ENCODE data around the gene ISCU.

Gene ISCU

DNA sequence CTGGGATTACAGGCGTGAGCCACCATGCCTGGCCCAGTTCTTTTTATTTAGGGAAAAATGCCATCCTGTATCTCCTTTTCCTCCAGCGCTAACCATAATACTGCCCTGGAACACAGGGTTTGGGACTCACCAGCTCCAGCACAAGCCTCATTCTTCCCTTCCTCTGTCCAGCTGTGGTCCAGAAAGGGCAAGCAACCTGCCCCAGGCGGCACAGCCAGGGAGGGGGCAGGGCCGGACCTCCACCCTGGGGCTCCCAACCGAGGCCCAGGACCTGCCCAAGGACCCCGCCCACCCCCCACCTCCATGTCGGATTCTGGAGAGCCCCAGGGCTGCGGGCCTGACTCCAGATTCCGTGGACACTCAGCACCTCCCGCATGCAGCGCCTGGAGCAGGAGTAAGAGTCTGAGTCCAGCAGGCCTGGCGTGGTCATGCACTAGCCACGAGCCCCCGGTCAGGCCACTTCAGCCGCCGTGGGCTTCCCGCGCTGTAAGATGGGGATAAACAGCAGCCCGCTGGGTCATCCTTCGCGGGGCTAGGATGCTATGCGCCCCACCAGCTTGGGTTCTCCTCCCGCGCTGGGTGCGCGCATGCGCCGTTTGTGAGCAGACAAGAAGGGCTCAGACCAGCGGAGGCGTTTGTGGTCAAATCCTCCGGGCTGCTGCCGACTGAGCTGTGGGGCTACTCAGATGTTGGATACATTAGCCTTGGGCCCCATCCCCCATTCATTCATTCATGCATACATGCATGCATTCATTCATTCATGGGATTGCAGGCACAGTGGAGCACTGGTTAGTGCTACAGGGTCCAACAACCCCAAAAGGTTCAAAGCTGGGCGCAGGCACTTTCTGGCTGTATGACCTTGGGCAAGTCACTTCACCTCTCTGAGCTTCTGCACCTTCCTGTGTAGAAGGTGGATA, 19.2 kb downstream of the ISCU start:
- no peak for DNase-seq (ENCODE audit: low read depth)
- TF ChIP-seq, protein P1, sequence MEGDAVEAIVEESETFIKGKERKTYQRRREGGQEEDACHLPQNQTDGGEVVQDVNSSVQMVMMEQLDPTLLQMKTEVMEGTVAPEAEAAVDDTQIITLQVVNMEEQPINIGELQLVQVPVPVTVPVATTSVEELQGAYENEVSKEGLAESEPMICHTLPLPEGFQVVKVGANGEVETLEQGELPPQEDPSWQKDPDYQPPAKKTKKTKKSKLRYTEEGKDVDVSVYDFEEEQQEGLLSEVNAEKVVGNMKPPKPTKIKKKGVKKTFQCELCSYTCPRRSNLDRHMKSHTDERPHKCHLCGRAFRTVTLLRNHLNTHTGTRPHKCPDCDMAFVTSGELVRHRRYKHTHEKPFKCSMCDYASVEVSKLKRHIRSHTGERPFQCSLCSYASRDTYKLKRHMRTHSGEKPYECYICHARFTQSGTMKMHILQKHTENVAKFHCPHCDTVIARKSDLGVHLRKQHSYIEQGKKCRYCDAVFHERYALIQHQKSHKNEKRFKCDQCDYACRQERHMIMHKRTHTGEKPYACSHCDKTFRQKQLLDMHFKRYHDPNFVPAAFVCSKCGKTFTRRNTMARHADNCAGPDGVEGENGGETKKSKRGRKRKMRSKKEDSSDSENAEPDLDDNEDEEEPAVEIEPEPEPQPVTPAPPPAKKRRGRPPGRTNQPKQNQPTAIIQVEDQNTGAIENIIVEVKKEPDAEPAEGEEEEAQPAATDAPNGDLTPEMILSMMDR (IDR thresholded peaks at IDR 0.05; ENCODE audit: insufficient read depth, low read depth, low read length, missing control alignments) = no peak
- no peak overlapping the region for H3K4me3 ChIP-seq (ENCODE audit: low read depth, low read length)

DNA sequence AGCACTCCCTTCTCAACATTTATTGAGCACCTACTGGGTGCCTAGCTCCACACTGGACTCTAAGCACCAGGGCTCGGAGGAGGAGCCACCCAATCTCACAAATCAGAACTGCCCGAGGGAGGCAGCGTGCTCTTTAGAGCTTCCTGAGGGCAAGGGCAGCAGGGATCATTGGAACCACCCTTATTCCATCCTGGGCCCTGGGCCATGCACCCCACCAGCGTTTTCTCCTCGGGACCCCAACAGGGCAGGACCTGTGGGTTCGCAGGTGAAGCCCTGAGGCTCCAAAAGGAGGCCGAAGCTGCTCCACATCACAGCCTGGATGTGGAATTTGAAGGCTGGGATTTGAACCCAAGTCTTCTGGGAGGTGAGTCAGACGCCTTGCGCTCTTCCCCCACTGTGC, 20.1 kb downstream of the ISCU start:
- no peak overlapping the region for H3K4me3 ChIP-seq (ENCODE audit: low read depth, low read length)
- TF ChIP-seq, protein P1 (IDR thresholded peaks at IDR 0.05; ENCODE audit: insufficient read depth, low read depth, low read length, missing control alignments) = no peak
- no peak for DNase-seq (ENCODE audit: low read depth)

DNA sequence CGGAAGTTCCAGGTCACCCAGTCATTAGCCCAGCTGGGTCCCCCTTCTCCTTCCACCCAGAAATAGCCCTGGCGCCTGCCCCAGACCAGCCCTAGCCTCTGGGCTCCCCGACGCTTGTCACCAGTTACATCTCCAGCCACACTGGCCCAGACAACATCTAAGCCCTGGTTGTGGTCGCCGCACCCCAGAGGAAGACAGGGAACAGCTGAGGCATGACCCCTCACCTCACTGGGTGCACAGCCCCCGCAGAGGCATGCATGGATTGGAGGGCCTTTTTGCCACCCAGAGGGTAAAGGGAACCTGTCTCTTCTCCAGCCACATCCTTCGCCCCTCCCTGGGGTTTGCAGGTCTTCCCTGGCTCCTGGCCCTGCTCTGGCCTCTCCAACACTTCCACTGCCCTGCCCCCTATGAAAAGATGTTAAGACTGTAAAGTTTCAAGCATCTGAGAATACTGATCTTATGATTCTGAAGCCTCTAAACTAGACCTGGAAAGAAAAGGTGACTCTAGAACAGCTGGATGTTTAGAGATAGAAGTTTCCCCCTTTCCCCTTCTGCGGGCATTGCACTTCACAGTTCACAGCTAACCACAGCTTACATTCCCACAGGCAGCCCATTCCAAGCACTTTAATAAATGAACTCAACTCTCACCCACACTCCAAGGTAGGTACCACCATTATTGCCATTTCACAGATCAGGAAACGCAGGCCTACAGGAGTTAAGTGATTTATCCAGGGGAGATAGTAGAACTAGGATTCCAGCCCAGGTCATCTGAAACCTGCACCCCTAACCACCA, 20.8 kb downstream of the ISCU start:
- no peak overlapping the region for H3K4me3 ChIP-seq (ENCODE audit: low read depth, low read length)
- DNase-seq (ENCODE audit: low read depth) = no peak
- TF ChIP-seq, protein P1 (IDR thresholded peaks at IDR 0.05; ENCODE audit: insufficient read depth, low read depth, low read length, missing control alignments) = no peak

DNA sequence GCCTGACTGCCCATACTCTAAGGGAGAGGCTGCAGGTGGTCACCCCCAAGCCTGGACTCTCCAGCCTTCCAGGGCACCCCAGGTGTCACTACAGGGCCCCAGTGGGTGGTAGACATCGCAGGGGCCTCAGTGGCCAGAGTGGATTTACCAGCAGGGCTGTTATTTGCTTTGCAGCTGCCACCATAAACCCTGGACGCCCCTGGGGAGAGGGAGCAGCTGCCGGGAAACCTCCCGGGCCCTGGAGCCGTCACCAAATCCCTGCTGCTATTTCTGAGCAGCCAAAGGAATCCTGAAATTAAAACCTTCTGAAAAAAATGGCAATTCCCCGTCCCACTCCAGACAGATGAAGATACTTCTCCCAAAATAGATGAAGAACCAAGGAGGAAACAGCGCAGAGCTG, 21.6 kb downstream of the ISCU start:
- no peak overlapping the region for H3K4me3 ChIP-seq (ENCODE audit: low read depth, low read length)
- DNase-seq (ENCODE audit: low read depth) = no peak
- TF ChIP-seq, protein P1 (IDR thresholded peaks at IDR 0.05; ENCODE audit: insufficient read depth, low read depth, low read length, missing control alignments) = no peak

DNA sequence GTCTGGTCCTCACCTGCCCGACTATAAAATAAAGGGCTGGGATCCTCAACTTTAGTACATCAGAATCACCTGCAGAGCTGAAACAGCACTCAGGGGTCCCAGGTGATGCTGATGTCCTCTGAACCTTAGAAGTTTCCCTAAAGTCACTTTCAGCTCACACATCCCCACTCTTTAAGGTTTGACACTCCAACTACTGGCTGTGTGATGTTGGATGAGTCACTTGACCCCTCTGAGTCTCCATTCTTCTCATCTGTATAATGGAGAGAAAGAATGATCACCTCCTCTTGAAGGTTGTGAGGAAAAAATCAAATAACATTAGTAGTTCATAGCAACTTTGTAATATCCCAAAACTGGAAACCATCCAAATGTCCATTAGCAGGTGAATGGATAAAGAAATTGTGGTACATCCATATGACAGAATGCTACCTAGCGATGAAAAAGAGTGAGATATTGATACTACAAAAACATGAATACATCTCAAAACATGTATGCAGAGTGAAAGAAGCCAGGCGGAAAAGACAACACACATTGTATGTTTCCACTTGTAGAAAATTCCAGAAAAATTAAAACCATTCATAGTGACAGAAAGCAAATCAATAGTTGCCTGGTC, 22.2 kb downstream of the ISCU start:
- no peak overlapping the region for H3K4me3 ChIP-seq (ENCODE audit: low read depth, low read length)
- TF ChIP-seq, protein P1 (IDR thresholded peaks at IDR 0.05; ENCODE audit: insufficient read depth, low read depth, low read length, missing control alignments) = no peak
- DNase-seq (ENCODE audit: low read depth) = no peak

DNA sequence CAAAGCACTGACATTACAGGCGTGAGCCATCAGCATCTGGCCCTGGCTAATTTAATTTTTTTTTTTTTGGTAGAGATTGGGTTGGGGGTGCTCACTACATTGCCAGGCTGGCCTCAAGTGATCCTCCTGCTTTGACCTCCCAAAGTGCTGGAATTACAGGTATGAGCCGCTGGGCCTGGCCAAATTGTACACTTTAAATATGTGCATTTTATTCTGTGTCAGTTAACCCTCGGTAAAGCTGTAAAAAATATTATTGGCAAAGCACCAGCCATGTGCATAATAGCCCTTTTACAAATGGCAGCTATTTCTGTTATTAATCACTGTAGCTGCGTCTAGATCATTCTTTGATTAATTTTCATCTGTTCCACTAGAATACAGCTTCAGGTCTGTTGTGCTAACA, 23.5 kb downstream of the ISCU start:
- no peak overlapping the region for H3K4me3 ChIP-seq (ENCODE audit: low read depth, low read length)
- TF ChIP-seq, protein P1 (IDR thresholded peaks at IDR 0.05; ENCODE audit: insufficient read depth, low read depth, low read length, missing control alignments) = no peak
- no peak for DNase-seq (ENCODE audit: low read depth)
